Loucy (cell line): ENCODE results near the gene ADAD2.
A peak's percentile ranks its signal among the peaks of the same experiment; 100 is the strongest.

Experiments
- H2AFZ ChIP-seq: fragments of 200-600 bp; sonication (generic); 2 replicates; pipeline ENCODE4 v1.6.0; 2016; ENCODE audit warnings: antibody characterized with exemption, mild to moderate bottlenecking, low read length, moderate library complexity
- H3F3A ChIP-seq: fragments of 200-600 bp; 2 replicates; pipeline ENCODE4 v1.6.0; 2016; ENCODE audit warnings: antibody characterized with exemption, low read depth, mild to moderate bottlenecking
- H3K27me3 ChIP-seq: fragments of 200-600 bp; sonication (generic); 2 replicates; pipeline ENCODE4 v1.6.1; 2014; ENCODE audit warnings: low read length, mild to moderate bottlenecking; ENCODE audit not compliant: insufficient read depth, poor library complexity, severe bottlenecking
- H3K36me3 ChIP-seq: fragments of 200-600 bp; sonication (generic); 2 replicates; pipeline ENCODE4 v1.6.1; 2016; ENCODE audit warnings: low read length; ENCODE audit not compliant: insufficient read depth
- H3K4me1 ChIP-seq: fragments of 200-600 bp; sonication (generic); 2 replicates; pipeline ENCODE4 v1.5.1; 2014; ENCODE audit warnings: low read length, mild to moderate bottlenecking; ENCODE audit not compliant: insufficient read depth, poor library complexity, severe bottlenecking
- H3K4me2 ChIP-seq: fragments of 200-600 bp; sonication (generic); 2 replicates; pipeline ENCODE4 v1.6.0; 2014; ENCODE audit warnings: antibody characterized with exemption, low read length, low read depth, mild to moderate bottlenecking; ENCODE audit not compliant: poor library complexity, severe bottlenecking
- H3K4me3 ChIP-seq: fragments of 200-600 bp; sonication (generic); 2 replicates; pipeline ENCODE4 v1.5.1; 2014; ENCODE audit warnings: low read length, mild to moderate bottlenecking, mixed read lengths; ENCODE audit not compliant: poor library complexity, severe bottlenecking
- H3K79me2 ChIP-seq: fragments of 200-600 bp; sonication (generic); 2 replicates; pipeline ENCODE4 v1.6.1; 2014; ENCODE audit warnings: low read length; ENCODE audit not compliant: insufficient read depth
- H3K9ac ChIP-seq: fragments of 200-600 bp; sonication (generic); 2 replicates; pipeline ENCODE4 v1.6.0; 2014; ENCODE audit warnings: mild to moderate bottlenecking, low read depth, low read length, moderate library complexity; ENCODE audit not compliant: poor library complexity, severe bottlenecking
- H3K9me2 ChIP-seq: fragments of 200-600 bp; sonication (generic); replicated peaks from 2 replicates; pipeline ENCODE4 v1.6.1; 2016; ENCODE audit warnings: low read depth, low read length, mixed read lengths
- H3K9me3 ChIP-seq: fragments of 200-600 bp; sonication (generic); 2 replicates; pipeline ENCODE4 v1.6.1; 2014; ENCODE audit warnings: mild to moderate bottlenecking, antibody characterized with exemption, low read length, low read depth; ENCODE audit not compliant: insufficient read depth
- H4K20me1 ChIP-seq: fragments of 200-600 bp; sonication (generic); 2 replicates; pipeline ENCODE4 v1.6.0; 2014; ENCODE audit warnings: antibody characterized with exemption, low read length, mild to moderate bottlenecking; ENCODE audit not compliant: insufficient read depth, poor library complexity, severe bottlenecking
- EZH2phosphoT487 ChIP-seq: fragments of 200-600 bp; IDR thresholded peaks from 2 replicates; pipeline ENCODE4 v1.6.1; 2018; ENCODE audit warnings: antibody characterized with exemption, mild to moderate bottlenecking, moderate library complexity, borderline replicate concordance
- TF ChIP-seq, protein P1 (sequence below): fragments of 200-600 bp; sonication (generic); conservative IDR thresholded peaks from 2 replicates; pipeline ENCODE4 v1.5.1; 2014; ENCODE audit warnings: mild to moderate bottlenecking, antibody characterized with exemption, low read length

The ADAD2 gene

GRCh38 chr16:84207251-84207650 is 16.3 kb downstream of the ADAD2 start:
- Histone ChIP-seq H3K9me3 (no peaks in the 10 kb centered on the region), H3K4me2 (no peak overlapping the region), H2AFZ (no peak overlapping the region), H3K79me2 (no peaks in the 10 kb centered on the region), H3K4me1 (no peaks in the 10 kb centered on the region), H3F3A (no peaks in the 10 kb centered on the region), H3K9me2 (no peaks in the 10 kb centered on the region), H3K27me3 (no peaks in the 10 kb centered on the region), H3K4me3 (no peak overlapping the region), H3K9ac (no peak overlapping the region), H3K36me3 (no peaks in the 10 kb centered on the region), H4K20me1 (no peaks in the 10 kb centered on the region)
- TF ChIP-seq EZH2phosphoT487, result no peak

GRCh38 chr16:84207879-84208278 is 16.9 kb downstream of the ADAD2 start:
- no peak overlapping the region for H3K4me2 ChIP-seq
- H3K4me3 ChIP-seq, result no peak overlapping the region
- no peaks in the 10 kb centered on the region for H3K9me3 ChIP-seq
- H3K36me3 ChIP-seq, result no peaks in the 10 kb centered on the region
- H3K27me3 ChIP-seq, result no peaks in the 10 kb centered on the region
- no peak for TF ChIP-seq EZH2phosphoT487
- TF ChIP-seq, protein P1, sequence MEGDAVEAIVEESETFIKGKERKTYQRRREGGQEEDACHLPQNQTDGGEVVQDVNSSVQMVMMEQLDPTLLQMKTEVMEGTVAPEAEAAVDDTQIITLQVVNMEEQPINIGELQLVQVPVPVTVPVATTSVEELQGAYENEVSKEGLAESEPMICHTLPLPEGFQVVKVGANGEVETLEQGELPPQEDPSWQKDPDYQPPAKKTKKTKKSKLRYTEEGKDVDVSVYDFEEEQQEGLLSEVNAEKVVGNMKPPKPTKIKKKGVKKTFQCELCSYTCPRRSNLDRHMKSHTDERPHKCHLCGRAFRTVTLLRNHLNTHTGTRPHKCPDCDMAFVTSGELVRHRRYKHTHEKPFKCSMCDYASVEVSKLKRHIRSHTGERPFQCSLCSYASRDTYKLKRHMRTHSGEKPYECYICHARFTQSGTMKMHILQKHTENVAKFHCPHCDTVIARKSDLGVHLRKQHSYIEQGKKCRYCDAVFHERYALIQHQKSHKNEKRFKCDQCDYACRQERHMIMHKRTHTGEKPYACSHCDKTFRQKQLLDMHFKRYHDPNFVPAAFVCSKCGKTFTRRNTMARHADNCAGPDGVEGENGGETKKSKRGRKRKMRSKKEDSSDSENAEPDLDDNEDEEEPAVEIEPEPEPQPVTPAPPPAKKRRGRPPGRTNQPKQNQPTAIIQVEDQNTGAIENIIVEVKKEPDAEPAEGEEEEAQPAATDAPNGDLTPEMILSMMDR, result no peak
- H3K9ac ChIP-seq, result no peak overlapping the region
- no peaks in the 10 kb centered on the region for H3F3A ChIP-seq
- H3K4me1 ChIP-seq, result no peaks in the 10 kb centered on the region
- H4K20me1 ChIP-seq, result no peaks in the 10 kb centered on the region
- H2AFZ ChIP-seq, result no peak overlapping the region
- H3K9me2 ChIP-seq, result no peaks in the 10 kb centered on the region
- H3K79me2 ChIP-seq, result no peaks in the 10 kb centered on the region

DNA sequence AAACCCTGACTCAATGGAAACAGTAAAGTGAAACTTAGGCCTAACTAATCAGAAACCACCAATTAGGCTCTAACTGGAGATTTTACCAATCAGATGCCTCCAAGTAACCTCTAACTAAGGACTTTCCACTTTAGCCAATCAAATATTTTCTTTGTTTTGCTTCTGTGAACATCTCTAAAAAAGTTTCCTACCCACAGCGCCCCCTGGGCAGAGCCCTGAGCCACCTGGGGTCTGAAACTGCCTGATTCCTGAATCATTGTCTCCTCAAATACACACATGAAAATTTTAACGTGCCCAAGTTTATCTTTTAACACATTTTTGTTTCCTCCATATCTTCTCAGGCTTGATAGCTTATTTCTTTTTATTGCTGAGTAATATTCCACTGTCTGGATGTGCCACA is 19.0 kb downstream of the ADAD2 start:
- H3K79me2 ChIP-seq, result no peaks in the 10 kb centered on the region
- H3K4me1 ChIP-seq, result no peaks in the 10 kb centered on the region
- H3K4me3 ChIP-seq, result no peak overlapping the region
- H3K36me3 ChIP-seq, result no peaks in the 10 kb centered on the region
- H3K9me2 ChIP-seq, result no peaks in the 10 kb centered on the region
- TF ChIP-seq EZH2phosphoT487, result no peak
- TF ChIP-seq, protein P1, result peak; percentile 42
- no peaks in the 10 kb centered on the region for H3K27me3 ChIP-seq
- H3K9me3 ChIP-seq, result no peaks in the 10 kb centered on the region
- no peaks in the 10 kb centered on the region for H4K20me1 ChIP-seq
- H2AFZ ChIP-seq, result no peak overlapping the region
- H3K4me2 ChIP-seq, result no peak overlapping the region
- no peak overlapping the region for H3K9ac ChIP-seq
- no peaks in the 10 kb centered on the region for H3F3A ChIP-seq

GRCh38 chr16:84212154-84212553 is 21.2 kb downstream of the ADAD2 start:
- Histone ChIP-seq H3K4me2 (no peak overlapping the region), H2AFZ (no peak overlapping the region), H3K79me2 (no peaks in the 10 kb centered on the region), H3K27me3 (no peaks in the 10 kb centered on the region), H3K9me3 (no peaks in the 10 kb centered on the region), H3K4me3 (no peak overlapping the region), H3F3A (no peaks in the 10 kb centered on the region), H3K9me2 (no peaks in the 10 kb centered on the region), H4K20me1 (no peaks in the 10 kb centered on the region), H3K9ac (no peak overlapping the region), H3K4me1 (no peaks in the 10 kb centered on the region), H3K36me3 (no peaks in the 10 kb centered on the region)
- no peak for TF ChIP-seq EZH2phosphoT487
- TF ChIP-seq, protein P1, result no peak
